ENCODE results near the gene HELZ. TPM values are rescaled to one million over a fixed set of nuclear protein-coding genes. Genes with fewer than 3 reads are reported as not detected.

HELZ gene
- polyA plus RNA-seq, 1 of the 3 experiments (the other 2 are of a cell fraction), result 4.3 TPM

DNA sequence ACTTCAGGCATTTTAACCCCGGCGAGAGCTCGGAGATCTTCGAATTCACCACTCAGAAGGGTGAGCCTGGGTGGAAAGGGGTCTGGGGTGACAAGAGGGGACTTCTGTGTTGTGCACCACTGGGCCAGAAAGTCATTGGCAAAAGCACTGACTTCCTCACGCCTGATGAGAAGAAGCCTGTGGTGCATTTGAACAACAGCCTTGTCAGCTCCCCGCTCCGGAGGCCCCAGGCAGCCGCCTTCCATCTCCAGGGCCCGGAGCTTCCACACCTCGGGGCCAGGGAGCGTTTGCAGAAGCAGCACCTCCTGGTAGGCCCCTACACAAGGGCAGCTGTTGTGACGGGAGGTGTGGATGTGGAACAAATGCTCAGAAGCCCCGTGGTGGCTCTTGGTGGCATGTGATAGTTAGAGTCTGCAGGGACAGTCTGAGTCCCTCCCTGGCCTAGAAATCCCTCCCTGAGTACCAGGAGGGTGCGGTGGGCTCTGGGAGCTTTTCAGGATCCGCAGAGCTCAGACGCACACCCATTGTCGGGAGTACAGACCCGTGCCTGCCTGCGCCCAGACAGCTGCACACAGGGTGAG is 190.9 kb downstream of the HELZ start (continued):
- no peak for TF ChIP-seq TAF1 (IDR thresholded peaks at IDR 0.05; ENCODE audit: borderline replicate concordance, low read depth, low read length)

DNA sequence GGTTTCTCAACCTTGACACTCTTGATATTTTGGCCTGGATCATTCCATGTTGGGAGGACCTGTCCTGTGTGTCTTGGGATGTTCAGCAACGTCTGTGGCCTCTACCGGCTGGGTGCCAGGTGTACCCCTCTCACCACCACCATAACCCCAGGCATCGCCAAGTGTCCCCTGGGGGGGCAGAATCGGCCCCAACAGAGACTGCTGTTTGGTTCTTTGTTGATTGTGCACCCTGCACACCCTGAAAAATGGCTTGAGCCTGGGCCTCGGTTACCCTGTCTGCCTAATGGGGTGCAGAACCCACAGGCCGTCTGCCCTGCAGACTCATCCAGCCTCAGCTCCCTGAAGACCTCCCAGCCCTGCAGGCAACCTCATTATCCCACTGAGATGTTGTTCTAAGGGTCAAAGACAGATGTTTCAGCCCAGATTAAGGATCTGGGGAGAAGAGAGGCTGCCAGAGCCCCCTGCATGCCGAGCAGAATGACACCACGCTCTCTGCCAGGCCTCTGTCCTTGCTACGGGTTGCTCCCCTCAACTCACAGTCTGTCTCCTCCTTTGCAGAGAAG is 191.5 kb downstream of the HELZ start:
- Histone ChIP-seq H3K27ac (ENCODE audit: low read depth in 2 of 2, low read length in 1 of 2) (no peak overlapping the region), H3K4me1 (ENCODE audit: control insufficient read depth in 1 of 2, insufficient read depth in 2 of 2, low read depth in 1 of 2, low read length in 1 of 2) (peaks cover 0 to 3% of the 10 kb centered on the region in 2 experiments; a peak in 1 of 4 replicates), H3K9me3 (peaks cover 5% of the 10 kb centered on the region), H3K4me2 (no peak overlapping the region), H3K9ac (no peak overlapping the region), H3K9me2 (no peaks in the 10 kb centered on the region), H3K27me3 (ENCODE audit: insufficient read depth) (no peaks in the 10 kb centered on the region), H3K79me2 (ENCODE audit: insufficient read depth) (no peaks in the 10 kb centered on the region), H2AFZ (ENCODE audit: low read depth) (no peak overlapping the region), H3F3A (replicated peaks; ENCODE audit: insufficient read depth) (no peaks in the 10 kb centered on the region), H3K4me3 (ENCODE audit: low read depth in 2 of 2, low read length in 1 of 2) (no peak overlapping the region), H4K20me1 (ENCODE audit: insufficient read depth) (no peaks in the 10 kb centered on the region), H3K36me3 (replicated peaks in 1 of 2; ENCODE audit: control insufficient read depth in 1 of 2, insufficient read depth in 2 of 2, low read length in 1 of 2) (no peaks in the 10 kb centered on the region)
- no peak for TF ChIP-seq NFIC (IDR thresholded peaks at IDR 0.05; ENCODE audit: borderline replicate concordance)
- no peak for TF ChIP-seq CHD2 (IDR thresholded peaks at IDR 0.05; ENCODE audit: low read length, partially characterized antibody)
- no peak for TF ChIP-seq YY1 (IDR thresholded peaks at IDR 0.05; ENCODE audit: low read depth)
- TF ChIP-seq, protein P1, sequence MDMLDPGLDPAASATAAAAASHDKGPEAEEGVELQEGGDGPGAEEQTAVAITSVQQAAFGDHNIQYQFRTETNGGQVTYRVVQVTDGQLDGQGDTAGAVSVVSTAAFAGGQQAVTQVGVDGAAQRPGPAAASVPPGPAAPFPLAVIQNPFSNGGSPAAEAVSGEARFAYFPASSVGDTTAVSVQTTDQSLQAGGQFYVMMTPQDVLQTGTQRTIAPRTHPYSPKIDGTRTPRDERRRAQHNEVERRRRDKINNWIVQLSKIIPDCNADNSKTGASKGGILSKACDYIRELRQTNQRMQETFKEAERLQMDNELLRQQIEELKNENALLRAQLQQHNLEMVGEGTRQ (IDR thresholded peaks at IDR 0.05; ENCODE audit: borderline replicate concordance, low read depth, low read length), result no peak
- TF ChIP-seq JUND (IDR thresholded peaks at IDR 0.05), result no peak
- TF ChIP-seq TEAD4 (IDR thresholded peaks at IDR 0.05; ENCODE audit: borderline replicate concordance, insufficient read depth), result no peak
- DNase-seq, result peak; percentile 30
- 77% methylated on average over 9 of the region's 9 CpGs for WGBS (ENCODE audit: low lambda C conversion rate)
- POLR2A ChIA-PET, result no interaction called here
- CTCF ChIA-PET, result no interaction called here

DNA sequence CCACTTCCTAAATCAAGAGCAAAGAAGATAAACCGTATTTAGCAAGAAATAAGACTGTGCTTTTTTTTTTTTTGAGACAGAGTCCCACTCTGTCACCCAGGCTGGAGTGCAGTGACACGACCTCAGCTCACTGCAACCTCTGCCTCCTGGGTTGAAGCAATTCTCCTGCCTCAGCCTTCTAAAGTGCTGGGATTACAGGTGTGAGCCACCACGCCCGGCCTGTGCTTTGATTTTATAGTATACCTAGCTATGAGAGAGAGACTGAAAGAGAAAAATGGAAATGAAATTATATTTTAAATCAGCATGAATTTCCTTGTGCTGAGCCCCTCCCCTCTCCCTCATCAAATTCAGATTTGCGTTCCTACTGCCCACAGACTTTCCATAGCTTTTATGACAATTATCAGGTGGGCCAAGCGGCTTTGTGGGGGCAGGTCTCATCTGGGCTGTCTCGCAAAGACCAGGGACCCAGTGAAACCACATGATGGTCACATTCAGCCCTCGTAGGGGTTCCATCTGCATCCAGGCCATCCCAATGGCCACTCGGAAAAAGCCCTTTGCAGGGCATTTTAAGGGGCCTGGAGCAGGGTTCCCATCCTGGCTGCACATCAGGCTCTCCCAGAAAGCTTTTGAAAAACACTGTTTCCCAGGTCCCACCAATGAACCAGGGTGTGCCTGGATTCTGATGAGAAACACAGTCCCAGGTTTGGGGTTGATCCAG is 192.1 kb downstream of the HELZ start:
- peaks cover 9% of the 10 kb centered on the region for H3K9me3 ChIP-seq
- no peaks in the 10 kb centered on the region for H3K27me3 ChIP-seq (ENCODE audit: insufficient read depth)
- WGBS (ENCODE audit: low lambda C conversion rate), result 67% methylated on average over 9 of the region's 9 CpGs
- H3K9me2 ChIP-seq, result no peaks in the 10 kb centered on the region
- H3K27ac ChIP-seq (ENCODE audit: low read depth in 2 of 2, low read length in 1 of 2), result no peak overlapping the region
- no peak overlapping the region for H3K4me3 ChIP-seq (ENCODE audit: low read depth in 2 of 2, low read length in 1 of 2)
- peaks cover 0 to 3% of the 10 kb centered on the region in 2 experiments; a peak in 1 of 4 replicates for H3K4me1 ChIP-seq (ENCODE audit: control insufficient read depth in 1 of 2, insufficient read depth in 2 of 2, low read depth in 1 of 2, low read length in 1 of 2)
- no peaks in the 10 kb centered on the region for H3K79me2 ChIP-seq (ENCODE audit: insufficient read depth)
- H3K9ac ChIP-seq, result no peak overlapping the region
- no peaks in the 10 kb centered on the region for H4K20me1 ChIP-seq (ENCODE audit: insufficient read depth)
- no peaks in the 10 kb centered on the region for H3F3A ChIP-seq (replicated peaks; ENCODE audit: insufficient read depth)
- no peak overlapping the region for H2AFZ ChIP-seq (ENCODE audit: low read depth)
- DNase-seq, result no peak
- POLR2A ChIA-PET, result no interaction called here
- H3K36me3 ChIP-seq (replicated peaks in 1 of 2; ENCODE audit: control insufficient read depth in 1 of 2, insufficient read depth in 2 of 2, low read length in 1 of 2), result no peaks in the 10 kb centered on the region
- CTCF ChIA-PET, result no interaction called here
- H3K4me2 ChIP-seq, result no peak overlapping the region
- TF ChIP-seq GABPA (IDR thresholded peaks at IDR 0.05; ENCODE audit: low read depth) (no peak), FOXM1 (IDR thresholded peaks at IDR 0.05; ENCODE audit: low read depth) (no peak), JUND (IDR thresholded peaks at IDR 0.05) (no peak), FOXJ3 (CRISPR knock-in tag; IDR thresholded peaks at IDR 0.05) (no peak), MXI1 (IDR thresholded peaks at IDR 0.05; ENCODE audit: low read depth, low read length) (no peak), POLR2AphosphoS5 (IDR thresholded peaks at IDR 0.05; ENCODE audit: low read depth, low read length) (no peak), EP300 (IDR thresholded peaks at IDR 0.05; ENCODE audit: borderline replicate concordance in 1 of 2, low read depth in 1 of 2, low read length in 1 of 2) (no peak), NRF1 (IDR thresholded peaks at IDR 0.05; ENCODE audit: low read depth, low read length) (no peak), ELF1 (IDR thresholded peaks at IDR 0.05) (no peak), EZH2phosphoT487 (IDR thresholded peaks at IDR 0.05; ENCODE audit: borderline replicate concordance, low read depth) (no peak), FOSL2 (IDR thresholded peaks at IDR 0.05; ENCODE audit: borderline replicate concordance, low read depth) (no peak), RCOR1 (IDR thresholded peaks at IDR 0.05; ENCODE audit: low read length) (no peak), SMC3 (IDR thresholded peaks at IDR 0.05; ENCODE audit: low read depth, low read length) (no peak), GATA2 (CRISPR knock-in tag; IDR thresholded peaks at IDR 0.05) (no peak), RXRA (IDR thresholded peaks at IDR 0.05; ENCODE audit: borderline replicate concordance, low read depth) (no peak)
- TF ChIP-seq, protein P2, sequence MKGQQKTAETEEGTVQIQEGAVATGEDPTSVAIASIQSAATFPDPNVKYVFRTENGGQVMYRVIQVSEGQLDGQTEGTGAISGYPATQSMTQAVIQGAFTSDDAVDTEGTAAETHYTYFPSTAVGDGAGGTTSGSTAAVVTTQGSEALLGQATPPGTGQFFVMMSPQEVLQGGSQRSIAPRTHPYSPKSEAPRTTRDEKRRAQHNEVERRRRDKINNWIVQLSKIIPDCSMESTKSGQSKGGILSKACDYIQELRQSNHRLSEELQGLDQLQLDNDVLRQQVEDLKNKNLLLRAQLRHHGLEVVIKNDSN (IDR thresholded peaks at IDR 0.05; ENCODE audit: borderline replicate concordance, low read depth), result no peak
